HepG2 (cell line): ENCODE results near the gene RNASE4. TPM values are rescaled to one million over a fixed set of nuclear protein-coding genes. Genes with fewer than 3 reads are reported as not detected.

Experiments
- ATAC-seq: fragments of 200-7000 bp; cut with Tn5 transposase; 3 replicates; pipeline ENCODE4 v1.9.1; 2020; ENCODE audit warnings: mild to moderate bottlenecking, moderate library complexity
- BruUV-seq: library from RNA; stranded (reverse); fragments of 400-500 nt; replicated peaks from 2 replicates; lab custom pipeline; 2021; lab: Mats Ljungman, UMichigan
- CTCF ChIA-PET: fragments of 300-600 bp; formaldehyde crosslinking; extraction: SDS; loops from one replicate; lab custom pipeline; 2021; ENCODE audit warnings: low total read pairs, inconsistent platforms, low intra/inter-chr PET ratio; lab: Yijun Ruan, JAX
- POLR2A ChIA-PET: fragments of 350-600 bp; sonication (Branson Sonifier 250); formaldehyde crosslinking; loops from one replicate; lab custom pipeline; 2020; ENCODE audit warnings: antibody characterized with exemption, inconsistent platforms; lab: Yijun Ruan, JAX
- DNase-seq: peaks from one replicate; pipeline ENCODE4 v3.0.0-alpha.2; 2015; ENCODE audit warnings: low spot score
- FAIRE-seq: peaks from 3 replicates; lab custom pipeline; 2011; peaks lifted over from hg19 to GRCh38; lab: Jason Lieb, UNC
- H2AFZ ChIP-seq: one replicate; pipeline ENCODE4 v1.6.1; 2011; ENCODE audit warnings: low read length, inconsistent platforms
- H3K27ac ChIP-seq: fragments of 300-600 bp; 3 replicates; pipeline ENCODE4 v1.8.0; 2011; ENCODE audit warnings: mixed run types, mild to moderate bottlenecking, mixed read lengths, low read length, inconsistent platforms; ENCODE audit not compliant: insufficient read depth; ENCODE audit errors: extremely low read length
- H3K27me3 ChIP-seq, 2 experiments: fragments of 200-600 bp in 1 of 2; 2 replicates in 1 of 2; 3 replicates in 1 of 2; pipeline versions ENCODE4 v1.6.0 to v1.8.0; 2011; ENCODE audit warnings: low read length in 2 of 2, mild to moderate bottlenecking in 2 of 2, moderate library complexity in 2 of 2, inconsistent platforms in 1 of 2; ENCODE audit not compliant: insufficient read depth in 2 of 2, control insufficient read depth in 1 of 2
- H3K36me3 ChIP-seq, 2 experiments: fragments of 200-600 bp in 1 of 2; replicated peaks in 1 of 2; 2 replicates in 1 of 2; 3 replicates in 1 of 2; pipeline versions ENCODE4 v1.5.1 to v1.8.0; 2011; ENCODE audit warnings: low read length in 2 of 2, inconsistent platforms in 1 of 2; ENCODE audit not compliant: insufficient read depth in 2 of 2, control insufficient read depth in 1 of 2
- H3K4me1 ChIP-seq: 2 replicates; pipeline ENCODE4 v1.5.1; 2012; ENCODE audit warnings: low read length, inconsistent platforms; ENCODE audit not compliant: insufficient read depth
- H3K4me2 ChIP-seq: 2 replicates; pipeline ENCODE4 v1.6.0; 2011; ENCODE audit warnings: low read depth, low read length, inconsistent platforms
- H3K4me3 ChIP-seq, 3 experiments: fragments of 200-600 bp in 1 of 3; sonication (generic), shearing (Covaris generic) in 1 of 3; replicated peaks in 1 of 3; 2 replicates each; pipeline ENCODE4 v1.5.1; 2011 to 2016; ENCODE audit warnings: low read length in 3 of 3, inconsistent platforms in 2 of 3, low read depth in 2 of 3, mild to moderate bottlenecking in 2 of 3, control low read depth in 1 of 3, mixed read lengths in 1 of 3; ENCODE audit not compliant: insufficient read depth in 1 of 3
- H3K79me2 ChIP-seq: one replicate; pipeline ENCODE4 v1.6.1; 2011; ENCODE audit warnings: low read length, inconsistent platforms; ENCODE audit not compliant: insufficient read depth
- H3K9ac ChIP-seq: 2 replicates; pipeline ENCODE4 v1.6.0; 2011; ENCODE audit warnings: mild to moderate bottlenecking, low read depth, low read length, inconsistent platforms; ENCODE audit not compliant: insufficient read depth
- H3K9me3 ChIP-seq: 2 replicates; pipeline ENCODE4 v1.5.1; 2012; ENCODE audit warnings: mild to moderate bottlenecking, low read length
- H4K20me1 ChIP-seq: 2 replicates; pipeline ENCODE4 v1.6.0; 2011; ENCODE audit warnings: inconsistent platforms, mild to moderate bottlenecking, low read length, moderate library complexity; ENCODE audit not compliant: insufficient read depth
- CBX5 ChIP-seq: sonication (generic); formaldehyde crosslinking; IDR thresholded peaks from 2 replicates; pipeline ENCODE4 v1.4.0; 2020; ENCODE audit warnings: missing genetic modification reagents, borderline replicate concordance
- CENPT ChIP-seq: sonication (generic); formaldehyde crosslinking; IDR thresholded peaks from 2 replicates; pipeline ENCODE4 v1.8.0; 2022; ENCODE audit warnings: low read depth, mild to moderate bottlenecking, moderate library complexity, missing genetic modification reagents
- CREM ChIP-seq, 2 experiments: sonication (generic) in 1 of 2; formaldehyde crosslinking in 1 of 2; IDR thresholded peaks; 2 replicates each; pipeline versions ENCODE4 v1.4.0 to v1.6.1; 2016 to 2020; ENCODE audit warnings: antibody characterized with exemption in 1 of 2, mild to moderate bottlenecking in 1 of 2, missing genetic modification reagents in 1 of 2
- HNRNPL ChIP-seq: fragments of 200-400 bp; formaldehyde crosslinking; IDR thresholded peaks from 2 replicates; pipeline ENCODE4 v1.6.1; 2017; ENCODE audit warnings: mild to moderate bottlenecking, low read depth, low read length
- KLF15 ChIP-seq: sonication (generic); formaldehyde crosslinking; IDR thresholded peaks from 2 replicates; pipeline ENCODE4 v1.8.1; 2023; ENCODE audit warnings: borderline replicate concordance, mild to moderate bottlenecking, inconsistent platforms, missing genetic modification reagents, mixed read lengths
- ZNF816 ChIP-seq: sonication (generic); formaldehyde crosslinking; IDR thresholded peaks from 2 replicates; pipeline ENCODE4 v1.8.0; 2022; ENCODE audit warnings: missing genetic modification reagents, mild to moderate bottlenecking, borderline replicate concordance
- WGBS: methylation state at CpG from one replicate; pipeline ENCODE4 v1.1.6; 2017; ENCODE audit warnings: low lambda C conversion rate; 5-methylcytosine and 5-hydroxymethylcytosine counted together
- in situ Hi-C: cut with HindIII; loops from 2 replicates; pipeline ENCODE4 v1.10.0; 2017; ENCODE audit warnings: low pct_unique_long_range_greater_than_20kb; ENCODE audit not compliant: extremely low pct_ligation_motif_present
- intact Hi-C: fragments of 100-400 bp; cut with micrococcal nuclease; formaldehyde crosslinking; loops from one replicate; pipeline ENCODE4 v1.10.0; 2022; ENCODE audit not compliant: unreplicated experiment
- polyA plus RNA-seq, 8 experiments: library from polyadenylated mRNA; depleted of rRNA in 3 of 8; stranded (reverse) in 7 of 8; unstranded in 1 of 8; fragments of >200 nt; fragmentation: Illumina TruSeq in 4 of 8; extraction: Trizol in 4 of 8; gene quantifications; 2 replicates each; pipeline versions ENCODE4 v1.2.1 to v1.2.3, GENCODE V29; 2011 to 2016; ENCODE audit warnings: low read depth in 4 of 8, missing spikeins in 1 of 8, mixed read lengths in 1 of 8; ENCODE audit not compliant: insufficient read depth in 1 of 8
- total RNA-seq, 5 experiments: library from RNA; depleted of rRNA; stranded (reverse); fragments of >200 nt; fragmentation: Illumina TruSeq; extraction: Trizol; gene quantifications; 2 replicates each; pipeline ENCODE4 v1.2.3, GENCODE V29; 2016; ENCODE audit warnings: low read depth in 1 of 5
- TF ChIP-seq, protein P1 (sequence below): IDR thresholded peaks from 2 replicates; pipeline ENCODE4 v1.6.1; 2016; ENCODE audit warnings: low read depth, borderline replicate concordance

The RNASE4 gene
- total and polyA plus RNA-seq, 2 of the 13 experiments (the other 11 are each of a cell fraction or from before 2014, with no cell fraction given), result 109 to 983 TPM

- no peak for TF ChIP-seq CREM (IDR thresholded peaks at IDR 0.05)
- TF ChIP-seq CREM (CRISPR knock-in tag; IDR thresholded peaks at IDR 0.05), result no peak
- TF ChIP-seq HNRNPL, result no peak
- TF ChIP-seq, protein P1, sequence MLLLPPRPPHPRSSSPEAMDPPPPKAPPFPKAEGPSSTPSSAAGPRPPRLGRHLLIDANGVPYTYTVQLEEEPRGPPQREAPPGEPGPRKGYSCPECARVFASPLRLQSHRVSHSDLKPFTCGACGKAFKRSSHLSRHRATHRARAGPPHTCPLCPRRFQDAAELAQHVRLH (CRISPR knock-in tag), result no peak
- TF ChIP-seq KLF15, result no peak
These were observed 64.1 kb downstream of the RNASE4 start (continued) for GRCh38 chr14:20748439-20748838.

GRCh38 chr14:20750194-20750593, 65.8 kb downstream of the RNASE4 start:
- no peak for TF ChIP-seq ZNF816
- TF ChIP-seq CBX5, result no peak
- no peak for TF ChIP-seq CENPT (CRISPR knock-in tag)
- TF ChIP-seq, all 625 proteins: peak for 0
- no TSS peak for BruUV-seq
- Histone ChIP-seq H3K9ac (no peak overlapping the region), H3K27me3 (no peaks in the 10 kb centered on the region; a peak in 1 of 5 replicates), H2AFZ (no peak overlapping the region), H3K27ac (no peak overlapping the region), H3K4me1 (no peaks in the 10 kb centered on the region), H3K36me3 (no peaks in the 10 kb centered on the region), H3K4me3 (no peak overlapping the region), H3K79me2 (no peaks in the 10 kb centered on the region), H3K9me3 (peaks cover 23% of the 10 kb centered on the region), H4K20me1 (no peaks in the 10 kb centered on the region), H3K4me2 (no peak overlapping the region)
- FAIRE-seq (no peak), DNase-seq (no peak), ATAC-seq (no peak)
- intact Hi-C loops (no loop called here), in situ Hi-C loops (no loop called here)
- POLR2A ChIA-PET, result no interaction called here
- CTCF ChIA-PET, result no interaction called here
- 40% methylated on average over 1 of the region's 1 CpG for WGBS
